NK-92 (cell line): ENCODE results near the gene OR52B2.
"Not testable (repeated sequence)": the region's sequence is repeated elsewhere in the genome, so short reads cannot be mapped to it uniquely, and the experiment has no call there.

Source experiments
- DNase-seq: peaks from one replicate; lab custom pipeline; 2025; ENCODE audit not compliant: unreplicated experiment; lab: John Stamatoyannopoulos, UW

OR52B2 gene

DNA sequence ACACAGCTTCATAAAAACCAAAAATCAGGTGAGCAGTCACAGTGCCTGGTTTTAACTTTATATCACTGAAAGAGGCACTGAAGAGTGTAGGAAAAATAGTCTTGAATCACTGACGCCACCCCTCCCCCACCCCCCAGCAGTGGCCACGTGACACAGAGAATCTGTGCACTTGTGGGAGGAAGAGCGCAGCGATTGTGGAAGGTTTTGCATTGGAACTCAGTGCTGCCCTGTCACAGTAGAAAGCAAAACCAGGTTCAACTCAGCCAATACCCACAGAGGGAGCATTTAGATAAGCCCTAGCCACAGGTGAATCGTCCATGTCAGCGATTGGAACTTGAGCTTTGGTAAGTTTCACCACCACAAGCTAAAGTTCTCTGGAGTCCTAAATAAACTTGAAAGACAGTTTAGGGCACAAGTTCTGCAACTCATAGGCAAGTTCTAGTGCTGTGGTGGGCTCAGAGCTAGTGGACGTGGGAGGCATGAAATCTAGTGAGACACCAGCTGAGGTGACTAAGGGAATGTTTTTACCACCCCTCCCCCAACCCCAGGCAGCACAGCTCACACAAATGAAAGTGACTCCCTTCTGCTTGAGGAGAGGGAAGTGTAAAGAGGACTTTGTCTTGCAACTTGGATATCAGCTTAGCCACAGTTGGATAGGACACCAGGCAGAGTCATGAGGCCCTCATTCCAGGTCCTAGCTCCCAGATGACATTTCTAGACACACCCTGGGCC lies 13.3 kb downstream of the OR52B2 start:
- DNase-seq, result no peak

- DNase-seq, result no peak
Measured at GRCh38 chr11:6152126-6152525, 18.0 kb downstream of the OR52B2 start.

GRCh38 chr11:6151117-6151516 lies 19.0 kb downstream of the OR52B2 start:
- DNase-seq, result no peak

DNA sequence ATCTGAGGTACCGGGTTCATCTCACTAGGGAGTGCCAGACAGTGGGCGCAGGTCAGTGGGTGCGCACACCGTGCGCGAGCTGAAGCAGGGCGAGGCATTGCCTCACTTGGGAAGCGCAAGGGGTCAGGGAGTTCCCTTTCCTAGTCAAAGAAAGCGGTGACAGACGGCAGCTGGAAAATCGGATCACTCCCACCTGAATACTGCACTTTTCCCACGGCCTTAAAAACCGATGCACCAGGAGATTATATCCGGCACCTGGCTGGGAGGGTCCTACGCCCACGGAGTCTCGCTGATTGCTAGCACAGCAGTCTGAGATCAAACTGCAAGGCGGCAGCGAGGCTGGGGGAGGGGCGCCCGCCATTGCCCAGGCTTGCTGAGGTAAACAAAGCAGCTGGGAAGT lies 26.4 kb downstream of the OR52B2 start:
- DNase-seq, result not testable (repeated sequence)

DNA sequence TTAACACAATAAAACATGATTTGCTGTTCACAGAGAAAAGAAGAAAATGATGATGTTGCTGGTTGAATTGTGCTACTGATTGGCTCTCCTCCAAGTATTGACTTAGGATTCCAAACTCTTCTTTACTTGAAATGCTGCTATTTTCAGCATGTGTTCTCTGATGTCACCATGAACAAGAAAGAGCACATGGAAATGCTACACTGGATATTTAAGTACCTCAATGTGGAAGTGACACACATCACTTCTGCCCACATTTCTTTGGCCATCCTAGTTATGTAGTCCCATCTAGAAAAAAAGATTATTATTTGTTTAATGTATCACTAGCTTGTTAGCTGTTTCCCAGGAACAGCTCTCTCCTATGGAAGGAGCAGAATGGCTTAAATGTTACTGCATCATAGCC lies 27.2 kb downstream of the OR52B2 start:
- DNase-seq, result no peak

- not testable (repeated sequence) for DNase-seq
Measured at GRCh38 chr11:6135936-6136335, 34.2 kb downstream of the OR52B2 start.

DNA sequence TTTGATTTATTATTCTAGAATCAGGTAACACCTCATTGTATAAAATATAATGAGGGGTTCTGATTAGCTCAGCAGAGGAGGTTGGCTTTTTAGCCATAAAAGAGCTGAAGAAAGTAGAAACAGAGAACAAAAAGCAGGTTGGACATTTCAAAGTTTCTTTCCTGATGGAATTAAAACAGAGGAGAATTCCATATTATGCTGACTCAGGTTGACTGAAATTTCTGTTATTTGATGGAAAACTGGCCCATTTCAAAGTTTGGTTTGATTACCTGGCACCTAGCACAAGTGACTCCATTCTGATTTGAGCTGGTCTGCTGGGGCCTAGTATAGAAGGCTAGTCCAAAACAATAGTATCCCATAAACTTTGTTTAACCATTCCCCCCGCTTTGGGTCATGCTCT lies 37.7 kb downstream of the OR52B2 start:
- no peak for DNase-seq

DNA sequence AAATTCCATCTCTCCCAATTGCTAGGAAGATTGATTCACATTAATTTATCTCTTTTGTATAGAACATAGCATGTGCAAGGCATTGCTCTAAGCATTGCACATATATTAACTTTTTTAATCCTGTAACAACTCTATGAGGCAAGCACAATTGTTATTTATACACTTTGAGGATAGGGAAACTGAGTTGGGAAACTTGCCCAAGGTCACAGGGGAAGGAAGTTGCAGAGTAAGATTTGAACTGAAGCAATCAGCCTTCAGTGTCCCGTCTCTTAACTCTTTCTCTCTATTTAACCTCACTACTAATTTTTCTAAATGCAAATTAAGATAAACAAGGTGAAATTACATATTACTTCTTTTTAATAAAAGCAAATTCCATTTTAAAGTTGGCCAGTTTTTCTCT lies 40.5 kb downstream of the OR52B2 start:
- DNase-seq, result no peak

GRCh38 chr11:6129011-6129410 lies 41.1 kb downstream of the OR52B2 start:
- DNase-seq, result no peak

- no peak for DNase-seq
Measured at GRCh38 chr11:6127881-6128280, 42.2 kb downstream of the OR52B2 start.

DNA sequence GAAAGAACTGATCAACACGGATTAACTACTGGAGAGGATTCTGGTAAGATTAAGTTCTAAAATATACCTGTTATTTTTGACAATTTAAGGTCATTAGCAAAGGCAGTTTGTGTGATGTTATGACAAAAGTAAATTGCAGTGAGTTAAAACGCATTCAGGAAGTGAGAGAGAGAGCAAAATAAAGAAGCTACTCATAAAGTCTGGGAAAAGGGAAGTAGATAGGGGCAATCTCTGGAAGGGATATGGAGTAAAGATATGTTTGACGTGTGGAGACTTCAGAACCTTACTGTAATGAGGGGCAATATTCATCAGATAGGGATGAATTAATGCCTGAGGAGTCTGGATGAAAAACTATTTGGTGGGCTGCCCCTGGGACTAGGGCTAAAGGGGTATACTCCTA lies 45.9 kb downstream of the OR52B2 start:
- no peak for DNase-seq
